ENCODE measurements around the gene OR8G1.

- TF ChIP-seq CTCF (IDR thresholded peaks at IDR 0.05) (no peak), POLR2A (IDR thresholded peaks at IDR 0.05) (no peak)
Observed at GRCh38 chr11:124197999-124198398, 42.9 kb upstream of the OR8G1 start.

Measured in uterus (tissue), 2 donors.